Glutamatergic neuron (in vitro differentiated cells): ENCODE data around the gene RNF227. TPM values are rescaled to one million over a fixed set of nuclear protein-coding genes. Genes with fewer than 3 reads are reported as not detected.
A peak's percentile ranks its signal among the peaks of the same experiment; 100 is the strongest.

Experiments
- DNase-seq: peaks from one replicate; pipeline ENCODE4 v3.0.0; 2022
- H3K27ac Mint-ChIP-seq: one replicate; pipeline ENCODE4 v1.8.0; 2020; ENCODE audit warnings: mild to moderate bottlenecking, mixed read lengths, inconsistent platforms; ENCODE audit not compliant: unreplicated experiment
- H3K27me3 Mint-ChIP-seq: one replicate; pipeline ENCODE4 v1.8.0; 2020; ENCODE audit warnings: mild to moderate bottlenecking, moderate library complexity, mixed read lengths, inconsistent platforms; ENCODE audit not compliant: unreplicated experiment
- H3K36me3 Mint-ChIP-seq: one replicate; pipeline ENCODE4 v1.8.0; 2020; ENCODE audit warnings: mild to moderate bottlenecking, mixed read lengths, inconsistent platforms; ENCODE audit not compliant: unreplicated experiment
- H3K4me1 Mint-ChIP-seq: one replicate; pipeline ENCODE4 v1.8.0; 2020; ENCODE audit warnings: mild to moderate bottlenecking, low read depth, mixed read lengths, inconsistent platforms; ENCODE audit not compliant: unreplicated experiment
- H3K4me3 Mint-ChIP-seq: one replicate; pipeline ENCODE4 v1.8.0; 2020; ENCODE audit warnings: mild to moderate bottlenecking, mixed read lengths, inconsistent platforms; ENCODE audit not compliant: unreplicated experiment
- H3K9me3 Mint-ChIP-seq: one replicate; pipeline ENCODE4 v1.8.0; 2020; ENCODE audit warnings: mild to moderate bottlenecking, moderate library complexity, mixed read lengths, inconsistent platforms; ENCODE audit not compliant: unreplicated experiment
- CTCF ChIP-seq: fragments of 200-600 bp; sonication (generic); IDR thresholded peaks from one replicate; pipeline ENCODE4 v1.5.0; 2021; ENCODE audit not compliant: partially characterized antibody, unreplicated experiment
- total RNA-seq: library from RNA; stranded (reverse); fragmentation: NEBNext Ultra II Directional; extraction: Animal tissue kit (Norgen Biotek cat#: 25700); gene quantifications from one replicate; pipeline ENCODE4 v1.2.1, GENCODE V29; 2021; ENCODE audit not compliant: unreplicated experiment

RNF227 gene
- total RNA-seq, 1 donor from 2014 or later: 0.49 TPM

GRCh38 chr17:7897773-7898172 lies 18.3 kb downstream of the RNF227 start:
- no peak overlapping the region for H3K4me3 Mint-ChIP-seq
- H3K9me3 Mint-ChIP-seq: peaks cover 3% of the 10 kb centered on the region
- H3K36me3 Mint-ChIP-seq: peaks cover 16% of the 10 kb centered on the region
- no peak overlapping the region for H3K27ac Mint-ChIP-seq
- no peak for DNase-seq
- peaks cover 9% of the 10 kb centered on the region for H3K4me1 Mint-ChIP-seq
- no peak for TF ChIP-seq CTCF
- peaks cover 5% of the 10 kb centered on the region for H3K27me3 Mint-ChIP-seq

GRCh38 chr17:7897090-7897489 lies 19.0 kb downstream of the RNF227 start:
- Mint-ChIP-seq H3K4me3 (no peak overlapping the region), H3K27ac (no peak overlapping the region), H3K4me1 (peaks cover 10% of the 10 kb centered on the region), H3K9me3 (peaks cover 3% of the 10 kb centered on the region), H3K27me3 (peaks cover 5% of the 10 kb centered on the region), H3K36me3 (peaks cover 16% of the 10 kb centered on the region)
- no peak for DNase-seq
- no peak for TF ChIP-seq CTCF

GRCh38 chr17:7894866-7895265 lies 21.2 kb downstream of the RNF227 start:
- Mint-ChIP-seq H3K9me3 (peaks cover 8% of the 10 kb centered on the region), H3K36me3 (peaks cover 16% of the 10 kb centered on the region), H3K4me1 (peaks cover 13% of the 10 kb centered on the region), H3K27me3 (peaks cover 8% of the 10 kb centered on the region), H3K27ac (peak overlapping the region; percentile 80), H3K4me3 (peak overlapping the region; percentile 27)
- DNase-seq: no peak
- TF ChIP-seq CTCF: no peak

GRCh38 chr17:7894226-7894625 lies 21.9 kb downstream of the RNF227 start:
- H3K4me3 Mint-ChIP-seq: no peak overlapping the region
- no peak for TF ChIP-seq CTCF
- H3K9me3 Mint-ChIP-seq: peaks cover 9% of the 10 kb centered on the region
- peaks cover 13% of the 10 kb centered on the region for H3K4me1 Mint-ChIP-seq
- peaks cover 8% of the 10 kb centered on the region for H3K27me3 Mint-ChIP-seq
- no peak for DNase-seq
- peaks cover 16% of the 10 kb centered on the region for H3K36me3 Mint-ChIP-seq
- peak overlapping the region; percentile 80 for H3K27ac Mint-ChIP-seq

GRCh38 chr17:7893187-7893880 lies 22.8 kb downstream of the RNF227 start:
- H3K36me3 Mint-ChIP-seq: peaks cover 16% of the 10 kb centered on the region
- TF ChIP-seq CTCF: no peak
- H3K4me3 Mint-ChIP-seq: no peak overlapping the region
- H3K4me1 Mint-ChIP-seq: peaks cover 13% of the 10 kb centered on the region
- peak overlapping the region; percentile 23 for H3K27ac Mint-ChIP-seq
- peaks cover 10% of the 10 kb centered on the region for H3K9me3 Mint-ChIP-seq
- peaks cover 8% of the 10 kb centered on the region for H3K27me3 Mint-ChIP-seq
- DNase-seq: no peak
